Naive B cell (primary cell): ENCODE measurements around the gene FBXW10. TPM values are rescaled to one million over a fixed set of nuclear protein-coding genes. Genes with fewer than 3 reads are reported as not detected.
"Not testable (repeated sequence)": the region's sequence is repeated elsewhere in the genome, so short reads cannot be mapped to it uniquely, and the experiment has no call there.

Source experiments
- ATAC-seq, 2 donors: fragments of 150-1000 bp; cut with Tn5 transposase; 2 replicates each; pipeline ENCODE4 v1.10.0; 2021; ENCODE audit warnings: low read depth in 2 of 2, mild to moderate bottlenecking in 2 of 2, moderate library complexity in 2 of 2
- DNase-seq: peaks from one replicate; pipeline ENCODE4 v3.0.0; 2022
- H3K27ac Mint-ChIP-seq, 6 donors: one replicate each; pipeline ENCODE4 v1.8.0; 2020 to 2022; ENCODE audit warnings: mild to moderate bottlenecking in 6 of 6, mixed read lengths in 6 of 6, moderate library complexity in 5 of 6, inconsistent platforms in 2 of 6
- H3K27me3 Mint-ChIP-seq, 3 donors: one replicate each; pipeline ENCODE4 v1.8.0; 2021 to 2022; ENCODE audit warnings: mixed read lengths in 3 of 3, mild to moderate bottlenecking in 1 of 3
- H3K36me3 Mint-ChIP-seq, 2 donors: one replicate each; pipeline ENCODE4 v1.8.0; 2020 to 2022; ENCODE audit warnings: mixed read lengths in 2 of 2, inconsistent platforms in 1 of 2, mild to moderate bottlenecking in 1 of 2
- H3K4me1 Mint-ChIP-seq, 3 donors: one replicate each; pipeline ENCODE4 v1.8.0; 2020 to 2022; ENCODE audit warnings: mixed read lengths in 3 of 3, inconsistent platforms in 1 of 3, mild to moderate bottlenecking in 1 of 3, moderate library complexity in 1 of 3
- H3K4me3 Mint-ChIP-seq, 8 donors: one replicate each; pipeline ENCODE4 v1.8.0; 2020 to 2022; ENCODE audit warnings: mild to moderate bottlenecking in 8 of 8, mixed read lengths in 8 of 8, moderate library complexity in 8 of 8, inconsistent platforms in 2 of 8
- H3K9me3 Mint-ChIP-seq, 7 donors: one replicate each; pipeline ENCODE4 v1.8.0; 2020 to 2022; ENCODE audit warnings: mixed read lengths in 7 of 7, mild to moderate bottlenecking in 5 of 7, inconsistent platforms in 2 of 7, moderate library complexity in 1 of 7
- polyA plus RNA-seq, 6 donors: library from polyadenylated mRNA; unstranded; fragments of 300-500 nt; fragmentation: Illumina TruSeq; gene quantifications; one replicate each; pipeline ENCODE4 v1.2.3, GENCODE V29; 2021; ENCODE audit warnings: low read depth in 6 of 6

Gene FBXW10
- polyA plus RNA-seq, 6 donors from 2014 or later, result not detected

DNA sequence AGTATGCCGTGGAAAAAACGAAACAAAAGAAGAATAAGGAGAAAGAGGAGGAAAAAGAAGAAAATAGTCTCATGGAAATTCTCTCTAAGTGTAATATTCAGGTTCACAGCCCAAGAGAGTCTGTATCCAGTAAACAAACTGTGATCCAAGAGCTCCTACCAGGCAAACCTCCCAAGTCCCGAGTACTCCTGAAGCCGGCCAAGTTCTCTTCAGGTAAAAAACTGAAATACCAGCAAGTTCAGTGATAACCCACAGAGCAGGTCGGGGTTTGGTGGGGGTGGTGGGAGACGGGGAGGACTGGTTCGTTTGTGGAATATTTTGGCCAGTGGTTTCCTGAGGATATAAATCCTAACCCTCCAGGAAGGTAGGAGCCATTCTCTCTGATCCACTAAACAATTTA, 28.6 kb downstream of the FBXW10 start:
- Mint-ChIP-seq H3K4me1 (no peaks in the 10 kb centered on the region), H3K27me3 (peaks cover 14 to 31% (median 28%) of the 10 kb centered on the region in 3 donors), H3K4me3 (no peak overlapping the region), H3K9me3 (no peaks in the 10 kb centered on the region), H3K27ac (no peak overlapping the region), H3K36me3 (no peaks in the 10 kb centered on the region)
- no peak for DNase-seq
- no peak for ATAC-seq

DNA sequence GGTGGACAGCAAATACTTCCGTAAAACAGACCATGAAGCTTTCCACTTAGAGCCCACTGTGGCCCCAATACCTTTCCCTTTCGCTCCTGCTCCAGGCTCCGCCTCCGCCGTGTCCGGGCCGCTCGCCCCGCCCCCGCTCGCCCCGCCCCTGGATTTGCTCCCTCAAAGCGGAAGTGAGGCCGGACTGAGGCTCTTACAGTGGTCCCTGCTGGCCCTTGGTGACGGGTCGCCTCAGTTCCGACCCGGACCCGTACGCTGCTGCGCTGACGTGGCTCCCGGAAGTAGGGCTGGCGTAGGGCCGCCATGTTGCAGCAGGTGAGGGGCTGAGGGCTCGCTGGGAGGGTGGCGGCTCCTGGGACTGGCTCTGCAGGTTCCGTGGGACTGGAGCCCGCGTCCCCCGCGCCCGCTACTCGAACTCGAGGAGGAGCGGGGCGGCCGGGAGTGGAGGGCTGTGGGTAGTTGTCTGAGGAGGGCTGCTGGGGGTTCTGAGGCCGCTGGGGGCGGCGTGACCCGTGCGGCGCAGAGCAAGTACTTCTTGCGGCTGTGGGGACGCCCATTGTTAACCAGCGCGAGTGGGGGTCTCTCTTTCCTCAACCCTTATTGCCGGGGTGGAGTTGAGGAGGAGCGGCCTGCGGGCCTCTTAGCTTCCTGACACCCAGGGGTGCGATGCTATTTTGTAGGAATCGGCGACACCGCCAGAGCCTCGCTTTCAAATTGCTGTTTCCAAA, 37.3 kb downstream of the FBXW10 start, which contains the start of gene TVP23B:
Gene TVP23B, plus strand, starts transcription at position 193 of the 728 bp plus-strand sequence. Its CDS starts 111 bp downstream, at position 304.
- Mint-ChIP-seq H3K4me1 (peaks cover 20 to 25% (median 21%) of the 10 kb centered on the region in 3 donors), H3K4me3 (peak within 1 kb of the TSS; percentile 90 to 99 (median 96)), H3K27ac (peak within 1 kb of the TSS; percentile 97 to 99 (median 98))
- H3K9me3 Mint-ChIP-seq, H3K36me3 Mint-ChIP-seq, H3K27me3 Mint-ChIP-seq: not testable (repeated sequence)
- peak; percentile 96 to 97 for ATAC-seq
- peak; percentile 92 for DNase-seq

DNA sequence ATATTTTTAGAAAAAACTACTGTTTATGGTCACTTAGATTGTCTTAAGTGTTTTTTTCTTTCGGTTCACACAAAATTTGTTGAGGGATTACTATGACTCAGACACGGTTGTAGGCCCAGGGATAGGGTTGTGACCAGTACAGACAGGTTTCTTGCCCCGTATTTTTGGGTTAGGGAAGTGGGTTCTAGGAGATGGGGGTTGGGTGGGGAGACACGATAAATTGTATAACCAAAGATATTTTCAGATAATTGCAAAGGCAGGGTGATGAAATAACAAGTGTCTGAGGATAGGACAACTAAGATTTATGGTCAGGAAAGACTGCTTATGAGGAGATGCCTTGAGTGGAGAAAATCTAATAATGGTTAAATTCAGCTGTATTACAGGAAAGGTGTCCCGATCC, 38.0 kb downstream of the FBXW10 start:
- H3K27ac Mint-ChIP-seq, result peak overlapping the region in 2 of 6 donors; percentile 38 to 47
- not testable (repeated sequence) for H3K9me3 Mint-ChIP-seq, ATAC-seq, H3K27me3 Mint-ChIP-seq, H3K36me3 Mint-ChIP-seq
- peak; percentile 6 for DNase-seq
- H3K4me3 Mint-ChIP-seq, result peak overlapping the region in 4 of 8 donors; percentile 25 to 97 (median 54)
- H3K4me1 Mint-ChIP-seq, result peaks cover 20 to 25% (median 21%) of the 10 kb centered on the region in 3 donors

DNA sequence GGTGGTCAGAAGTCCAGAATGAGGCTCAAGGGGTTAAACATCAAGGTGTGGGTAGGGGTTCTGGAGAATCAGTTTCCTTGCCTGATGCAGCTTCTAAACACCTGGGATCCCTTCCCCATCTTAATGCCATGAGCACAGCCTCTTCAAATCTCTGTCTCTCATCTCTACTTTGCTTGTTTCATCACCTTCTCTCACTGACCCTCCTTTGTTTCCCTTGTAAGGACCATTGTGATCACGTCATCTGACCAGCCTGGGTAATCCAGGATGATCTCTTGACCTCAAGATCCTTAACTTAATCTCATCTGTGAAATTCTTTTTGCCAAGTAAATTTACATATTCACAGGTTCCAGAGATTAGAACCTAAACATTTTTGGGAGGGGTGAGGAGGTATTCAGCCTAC, 42.1 kb downstream of the FBXW10 start:
- H3K27ac Mint-ChIP-seq, result peak overlapping the region in 1 of 6 donors; percentile 76
- H3K4me1 Mint-ChIP-seq, result peaks cover 20 to 44% (median 39%) of the 10 kb centered on the region in 3 donors
- not testable (repeated sequence) for H3K9me3 Mint-ChIP-seq, H3K36me3 Mint-ChIP-seq, DNase-seq, H3K27me3 Mint-ChIP-seq, ATAC-seq
- peak overlapping the region in 1 of 8 donors; percentile 68 for H3K4me3 Mint-ChIP-seq

DNA sequence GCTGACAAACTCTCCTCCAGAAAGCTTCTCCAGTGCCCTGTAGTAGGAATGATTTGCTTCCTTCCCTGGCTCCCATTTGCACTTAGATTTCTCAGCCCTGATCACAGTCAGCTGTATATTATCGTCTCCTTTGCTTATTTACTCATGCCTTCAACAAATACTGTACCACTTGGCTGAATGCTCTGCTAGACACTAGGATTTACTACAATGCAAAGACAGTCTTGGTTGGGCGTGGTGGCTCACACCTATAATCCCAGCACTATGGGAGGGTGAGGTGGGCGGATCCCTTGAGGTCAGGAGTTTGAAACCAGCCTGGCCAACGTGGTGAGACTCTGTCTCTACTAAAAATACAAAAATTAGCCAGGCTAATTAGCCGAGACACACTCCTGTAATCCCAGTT, 43.0 kb downstream of the FBXW10 start:
- H3K4me3 Mint-ChIP-seq, H3K9me3 Mint-ChIP-seq, H3K36me3 Mint-ChIP-seq, DNase-seq, ATAC-seq, H3K27me3 Mint-ChIP-seq: not testable (repeated sequence)
- Mint-ChIP-seq H3K27ac (peak overlapping the region in 1 of 6 donors; percentile 47), H3K4me1 (peaks cover 17 to 44% (median 37%) of the 10 kb centered on the region in 3 donors)

DNA sequence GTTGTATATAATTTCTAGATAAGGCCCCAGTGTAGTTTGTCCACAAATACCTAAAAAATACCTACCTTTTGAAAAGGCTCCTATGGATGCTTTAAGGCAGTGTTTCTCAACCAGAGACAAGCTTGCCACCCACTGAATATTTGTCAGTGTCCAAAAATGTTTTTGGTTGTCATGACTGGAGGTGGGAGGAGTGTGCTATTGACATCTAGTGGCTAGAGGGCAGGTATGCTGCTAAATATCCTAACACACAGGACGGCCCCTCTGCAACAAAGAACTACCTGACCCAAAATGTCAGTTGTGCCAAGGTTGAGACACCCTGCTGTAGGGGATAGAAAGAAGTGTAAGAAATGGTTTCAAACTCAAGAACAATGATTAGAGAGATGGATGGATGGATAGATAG, 47.5 kb downstream of the FBXW10 start:
- ATAC-seq, result peak; percentile 46 to 49
- not testable (repeated sequence) for DNase-seq, H3K9me3 Mint-ChIP-seq, H3K27ac Mint-ChIP-seq, H3K4me3 Mint-ChIP-seq, H3K27me3 Mint-ChIP-seq, H3K36me3 Mint-ChIP-seq
- peaks cover 3 to 24% (median 23%) of the 10 kb centered on the region in 3 donors for H3K4me1 Mint-ChIP-seq

DNA sequence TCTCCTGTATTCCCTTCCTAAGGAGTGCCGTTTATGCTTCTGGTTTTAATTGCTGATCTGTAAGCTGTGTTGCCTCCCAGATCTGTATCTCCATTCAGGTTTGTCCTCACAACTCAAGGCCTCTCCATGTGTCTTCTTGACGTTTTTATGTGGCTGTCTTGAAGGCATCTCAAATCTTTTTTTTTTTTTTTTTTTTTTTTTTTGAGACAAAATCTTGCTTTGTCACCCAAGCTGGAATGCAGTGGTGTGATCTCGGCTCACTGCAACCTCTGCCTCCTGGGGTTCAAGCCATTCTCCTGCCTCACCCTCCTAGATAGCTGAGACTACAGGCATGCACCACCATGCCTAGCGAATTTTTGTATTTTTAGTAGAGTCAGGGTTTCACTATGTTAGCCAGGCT, 51.0 kb downstream of the FBXW10 start:
- not testable (repeated sequence) for H3K4me1 Mint-ChIP-seq, ATAC-seq, H3K36me3 Mint-ChIP-seq, H3K9me3 Mint-ChIP-seq, H3K27me3 Mint-ChIP-seq, DNase-seq
- peak overlapping the region in 1 of 8 donors; percentile 44 for H3K4me3 Mint-ChIP-seq
- H3K27ac Mint-ChIP-seq, result peak overlapping the region in 2 of 6 donors; percentile 44 to 70

DNA sequence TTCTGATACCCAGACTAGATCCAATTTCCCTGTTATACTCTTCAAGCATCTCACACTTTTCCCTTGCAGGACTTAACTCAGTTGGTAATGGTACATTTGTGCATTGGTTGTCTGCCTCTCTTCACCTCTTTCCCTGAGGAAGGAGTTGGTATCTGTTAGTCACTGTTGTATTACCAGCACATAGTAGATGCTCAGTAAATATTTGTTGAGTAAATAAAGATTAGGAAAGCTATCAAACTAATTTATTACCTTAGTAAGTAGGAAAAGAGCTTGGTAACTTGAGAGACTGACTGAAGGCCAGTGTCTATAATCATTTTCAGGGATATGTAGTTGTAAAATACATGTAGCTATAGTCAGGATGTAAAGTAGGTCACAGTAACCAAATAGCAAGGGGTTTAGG, 53.0 kb downstream of the FBXW10 start:
- not testable (repeated sequence) for H3K9me3 Mint-ChIP-seq, H3K36me3 Mint-ChIP-seq, H3K4me3 Mint-ChIP-seq, H3K4me1 Mint-ChIP-seq, ATAC-seq, H3K27me3 Mint-ChIP-seq, DNase-seq
- H3K27ac Mint-ChIP-seq, result peak overlapping the region in 1 of 6 donors; percentile 52

DNA sequence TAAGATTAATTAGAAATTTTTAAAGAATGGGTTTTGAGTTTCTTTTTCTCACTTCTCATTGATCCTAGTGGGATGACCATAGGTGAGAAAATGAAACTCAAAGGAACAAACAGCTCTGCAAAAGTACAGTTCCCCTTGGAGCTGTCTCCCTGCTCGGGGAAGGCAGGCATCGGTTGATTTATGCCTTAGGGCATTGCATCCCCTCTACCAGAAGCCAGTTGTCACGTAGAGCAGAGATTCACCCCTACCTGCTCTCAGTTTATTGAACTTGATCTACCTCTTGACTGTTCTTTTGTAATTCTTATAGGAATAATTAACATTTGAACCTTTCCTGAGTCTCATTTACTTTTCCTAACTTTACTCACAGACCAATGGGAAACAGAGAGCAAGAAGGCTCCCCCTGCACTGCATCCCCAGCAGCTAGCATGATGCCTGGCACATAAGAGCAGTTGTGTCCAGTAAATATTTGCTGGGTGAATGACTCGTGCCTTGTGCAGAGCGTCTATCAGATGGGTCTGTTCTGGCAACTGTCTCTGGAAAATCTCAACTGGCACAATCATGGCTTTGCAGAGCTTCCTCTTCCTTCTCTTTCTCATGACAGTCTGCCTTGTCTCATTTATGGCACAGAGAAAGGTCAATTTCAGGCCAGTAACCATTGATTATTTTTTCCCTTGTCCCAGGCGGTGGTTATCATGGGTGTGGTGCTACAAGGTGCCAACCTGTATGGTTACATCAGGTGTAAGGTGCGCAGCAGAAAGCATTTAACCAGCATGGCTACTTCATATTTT, 59.8 kb downstream of the FBXW10 start:
- not testable (repeated sequence) for H3K4me3 Mint-ChIP-seq, H3K27me3 Mint-ChIP-seq, DNase-seq, H3K36me3 Mint-ChIP-seq, H3K9me3 Mint-ChIP-seq, H3K27ac Mint-ChIP-seq, ATAC-seq, H3K4me1 Mint-ChIP-seq

DNA sequence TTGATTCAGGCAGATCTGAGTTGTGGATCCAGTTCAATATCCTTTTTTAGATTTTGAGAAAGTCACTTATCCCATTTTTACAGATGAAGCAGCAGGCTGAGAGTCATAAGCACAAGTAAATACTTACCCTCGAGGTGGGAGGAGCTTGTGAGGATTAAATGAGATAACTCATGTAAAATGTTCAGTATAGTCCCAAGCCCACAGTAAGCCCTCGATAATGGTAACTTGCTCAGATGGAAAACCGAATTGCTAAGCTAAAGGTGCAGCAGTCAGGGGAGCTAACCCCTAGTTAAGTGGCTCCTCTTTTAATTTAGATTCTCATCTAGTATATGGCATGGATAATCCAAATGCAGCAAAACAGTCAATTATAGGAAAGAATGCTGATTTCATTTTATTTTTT, 72.1 kb downstream of the FBXW10 start:
- not testable (repeated sequence) for H3K4me1 Mint-ChIP-seq, H3K27ac Mint-ChIP-seq, H3K9me3 Mint-ChIP-seq, H3K4me3 Mint-ChIP-seq, H3K36me3 Mint-ChIP-seq, ATAC-seq, DNase-seq
- H3K27me3 Mint-ChIP-seq, result peaks cover 0 to 12% (median 4%) of the 10 kb centered on the region in 3 donors

DNA sequence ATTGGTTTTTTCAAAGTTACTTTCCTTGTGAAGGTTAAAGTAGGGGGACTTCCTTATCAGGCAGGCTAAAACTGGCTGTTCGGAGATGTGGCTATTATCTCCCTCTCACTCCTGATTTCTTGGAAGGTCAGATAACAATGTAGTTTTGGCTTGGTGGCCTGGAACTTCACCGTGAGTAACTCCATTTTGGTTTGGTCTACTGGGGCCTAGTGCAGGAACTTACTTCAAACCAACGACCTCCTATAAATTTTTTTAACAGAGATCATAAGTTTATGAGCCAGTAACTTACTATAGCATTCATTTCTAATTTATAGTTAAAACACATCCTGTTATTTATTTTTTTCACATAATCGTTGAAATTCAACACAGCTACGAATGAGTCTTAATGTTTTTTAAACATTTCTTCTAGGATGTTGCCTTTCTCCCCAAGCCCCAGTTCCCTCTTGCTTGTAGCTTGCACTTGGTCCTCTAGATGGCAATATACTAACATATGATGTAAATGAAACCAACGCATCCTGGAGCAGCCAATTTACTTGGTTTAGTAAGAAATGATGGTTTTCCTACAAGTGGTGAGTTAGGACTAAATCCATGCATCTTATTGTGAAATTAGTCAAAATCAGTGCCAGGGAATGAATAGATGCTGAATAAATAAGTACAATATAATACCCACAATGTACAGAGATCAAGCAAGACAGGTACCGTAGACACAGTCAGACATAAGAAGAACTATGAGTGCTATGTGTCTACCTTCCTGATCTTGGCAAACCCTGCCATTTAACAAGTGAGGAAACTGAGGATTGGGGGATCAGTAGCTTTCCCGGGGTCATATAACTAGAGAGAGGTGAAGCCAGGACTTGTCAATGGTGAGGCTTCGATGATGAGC, 72.9 kb downstream of the FBXW10 start:
- peak overlapping the region in 1 of 6 donors; percentile 35 for H3K27ac Mint-ChIP-seq
- DNase-seq (peak; percentile 48), ATAC-seq (peak; percentile 70 to 85)
- H3K27me3 Mint-ChIP-seq, result peaks cover 0 to 17% (median 4%) of the 10 kb centered on the region in 3 donors
- H3K4me1 Mint-ChIP-seq, H3K36me3 Mint-ChIP-seq, H3K4me3 Mint-ChIP-seq, H3K9me3 Mint-ChIP-seq: not testable (repeated sequence)

DNA sequence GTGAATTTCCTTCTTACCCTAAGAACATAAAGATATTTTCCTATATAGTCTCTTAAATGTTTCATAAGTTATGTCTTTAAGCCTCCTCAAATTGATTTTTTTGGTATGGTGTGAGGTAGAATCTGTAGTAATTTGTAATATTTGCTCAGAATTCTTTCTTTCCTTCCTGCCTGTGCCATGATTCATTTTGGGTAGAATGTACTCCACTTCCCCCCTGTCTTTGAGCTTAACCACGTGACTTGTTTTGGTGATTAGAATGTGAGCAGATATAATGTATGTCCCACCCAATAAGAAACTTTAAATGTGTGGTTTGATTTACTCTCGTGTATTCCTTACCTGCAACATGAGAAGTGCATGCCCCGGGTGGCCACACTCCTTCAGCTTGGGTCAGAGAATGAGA, 77.6 kb downstream of the FBXW10 start:
- H3K27ac Mint-ChIP-seq, H3K36me3 Mint-ChIP-seq, H3K4me3 Mint-ChIP-seq, ATAC-seq, H3K4me1 Mint-ChIP-seq, H3K9me3 Mint-ChIP-seq, DNase-seq: not testable (repeated sequence)
- peaks cover 0 to 18% (median 4%) of the 10 kb centered on the region in 3 donors for H3K27me3 Mint-ChIP-seq

DNA sequence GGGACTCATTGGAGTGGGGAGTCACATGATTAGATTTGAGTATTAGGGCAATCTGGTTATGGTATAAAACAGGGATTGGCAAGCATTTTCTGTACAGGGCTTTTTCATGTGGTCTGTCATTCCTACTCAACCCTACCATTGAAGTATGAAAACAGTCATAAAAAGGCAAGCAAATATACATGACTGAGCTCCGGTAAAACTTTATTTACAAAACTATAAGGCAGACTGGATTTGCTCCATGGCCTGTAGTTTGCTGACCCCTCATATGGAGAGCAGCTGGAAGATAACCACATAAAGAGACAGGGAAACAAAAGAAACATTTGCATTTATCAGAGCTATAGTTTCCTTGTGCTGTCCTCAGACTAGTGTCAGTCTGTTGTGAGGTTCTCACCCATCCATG, 83.8 kb downstream of the FBXW10 start:
- not testable (repeated sequence) for H3K9me3 Mint-ChIP-seq, H3K27me3 Mint-ChIP-seq, ATAC-seq, H3K27ac Mint-ChIP-seq, H3K36me3 Mint-ChIP-seq, DNase-seq, H3K4me3 Mint-ChIP-seq, H3K4me1 Mint-ChIP-seq
